GM18526 (cell line): ENCODE data around the gene LDLRAD4.

Experiments used
- POLR2A ChIP-seq: IDR thresholded peaks from 3 replicates; pipeline ENCODE4 v1.6.1; 2011; ENCODE audit not compliant: insufficient read length; ENCODE audit errors: extremely low read depth

The LDLRAD4 gene

DNA sequence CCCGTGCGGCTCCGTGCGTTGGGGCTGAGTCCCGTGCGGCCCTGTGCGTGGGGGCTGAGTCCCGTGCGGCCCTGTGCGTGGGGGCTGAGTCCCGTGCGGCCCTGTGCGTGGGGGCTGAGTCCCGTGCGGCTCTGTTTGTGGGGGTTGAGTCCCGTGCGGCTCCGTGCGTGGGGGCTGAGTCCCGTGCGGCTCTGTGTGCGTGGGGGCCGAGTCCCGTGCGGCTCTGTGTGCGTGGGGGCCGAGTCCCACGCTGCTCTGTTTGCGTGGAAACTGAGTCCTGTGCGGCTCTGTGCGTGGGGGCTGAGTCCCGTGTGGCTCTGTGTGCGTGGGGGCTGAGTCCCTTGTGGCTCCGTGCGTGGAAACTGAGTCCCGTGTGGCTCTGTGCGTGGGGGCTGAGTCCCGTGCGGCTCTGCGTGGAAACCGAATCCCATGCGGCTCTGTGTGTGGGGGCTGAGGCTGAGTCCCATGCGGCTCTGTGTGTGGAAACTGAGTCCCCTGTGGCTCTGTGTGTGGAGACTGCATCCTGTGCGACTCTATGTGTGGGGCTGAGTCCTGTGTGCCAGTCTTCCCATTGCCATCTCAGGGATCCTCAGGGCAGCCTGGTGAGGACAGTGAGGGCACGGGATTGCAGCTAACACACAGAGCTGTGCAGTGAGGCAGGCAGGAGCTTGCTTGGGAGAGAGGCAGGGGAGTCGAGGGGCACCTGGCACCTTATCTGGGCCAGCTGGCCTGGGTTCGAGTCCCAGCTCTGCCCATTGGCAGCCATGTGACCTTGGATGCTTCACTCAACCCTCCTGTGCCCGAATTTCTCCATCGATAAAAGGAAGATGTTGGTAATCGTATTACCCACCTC is 44.5 kb downstream of the LDLRAD4 start:
- no peak for TF ChIP-seq POLR2A

DNA sequence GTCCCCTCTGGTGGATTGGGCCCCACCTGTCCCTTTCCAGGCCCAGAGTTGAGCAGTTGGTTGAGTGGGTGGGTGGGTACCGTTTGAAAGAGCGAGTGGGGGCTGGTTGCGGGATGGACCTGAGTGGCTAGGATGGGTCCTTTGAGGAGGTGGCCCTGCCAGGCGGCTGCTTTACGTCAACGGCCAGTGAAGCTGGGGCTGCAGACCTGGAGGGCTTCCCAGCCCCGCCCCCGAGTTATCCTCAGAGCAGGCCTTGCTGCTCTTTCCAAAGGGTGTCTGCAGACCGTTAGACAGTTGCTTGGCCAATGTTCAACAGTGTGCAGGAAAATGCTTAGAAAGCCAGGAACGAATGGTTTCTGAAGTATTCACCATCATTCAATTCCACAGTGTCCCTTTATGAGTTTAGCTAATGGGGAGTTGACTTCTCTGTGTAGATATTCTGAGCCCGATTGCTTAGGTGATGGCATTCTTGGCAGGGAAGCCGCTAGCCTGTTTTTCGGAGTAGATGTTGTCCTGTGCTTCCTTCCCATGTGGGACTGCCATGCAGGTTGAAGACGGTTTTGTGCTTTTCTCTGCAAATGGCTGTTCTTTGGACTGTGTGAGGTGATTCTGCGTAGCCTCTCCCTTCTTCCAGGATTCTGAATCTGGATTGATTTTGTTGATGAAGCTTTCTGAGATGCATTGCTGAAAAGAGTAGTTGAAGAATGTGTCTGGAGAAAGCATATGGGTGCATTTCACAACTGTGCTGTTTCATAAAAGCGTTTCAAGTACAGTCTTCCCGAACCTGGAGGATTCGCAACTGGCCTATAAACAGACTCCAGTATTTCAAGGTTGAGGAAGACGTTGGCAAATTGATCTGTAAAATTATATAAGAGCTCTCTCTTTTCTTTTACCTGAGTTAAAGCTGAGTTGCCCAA is 45.8 kb downstream of the LDLRAD4 start:
- no peak for TF ChIP-seq POLR2A

DNA sequence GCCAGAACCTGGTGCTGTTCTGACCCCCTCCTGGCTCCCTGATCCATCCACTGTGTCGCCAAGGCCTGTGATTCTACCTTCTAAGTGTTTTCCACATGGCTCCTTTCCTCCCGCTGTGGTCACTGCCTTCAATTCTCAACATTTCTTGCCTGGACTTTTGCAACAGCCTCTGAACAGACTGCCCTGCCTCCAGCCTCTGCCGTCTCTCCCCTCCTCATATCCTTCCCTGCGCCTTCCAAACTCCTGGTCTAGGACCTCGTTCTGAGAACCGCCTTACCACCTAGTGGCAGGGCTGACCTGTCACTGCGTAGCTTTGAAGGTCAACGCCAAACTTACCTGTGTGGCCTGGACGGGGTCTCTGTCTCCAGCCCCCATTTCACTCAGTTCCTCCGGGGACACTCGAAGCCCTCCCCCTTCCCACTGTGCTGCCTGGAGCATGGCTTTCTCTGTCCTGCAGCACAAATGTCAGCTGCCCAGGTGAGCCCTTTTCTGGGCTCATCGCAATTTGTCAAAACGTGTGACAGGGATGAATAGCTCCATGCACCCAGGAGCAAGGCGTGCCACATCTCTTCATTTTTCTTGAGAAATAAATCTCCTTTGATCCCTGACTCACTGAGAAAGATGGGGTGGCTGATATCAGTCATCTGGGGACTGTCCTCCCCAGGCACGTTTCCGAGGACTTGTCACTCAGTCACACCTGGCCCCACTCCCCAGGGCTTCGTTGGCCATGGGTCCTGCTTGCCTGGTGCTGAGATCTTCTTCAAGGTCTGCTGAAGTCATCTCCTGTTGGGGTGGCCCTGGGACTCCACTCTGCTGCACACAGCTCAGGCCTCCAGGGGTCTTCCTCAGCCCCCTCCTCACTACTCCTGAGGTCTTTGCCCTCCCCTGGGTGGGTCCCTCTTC is 46.7 kb downstream of the LDLRAD4 start:
- no peak for TF ChIP-seq POLR2A

DNA sequence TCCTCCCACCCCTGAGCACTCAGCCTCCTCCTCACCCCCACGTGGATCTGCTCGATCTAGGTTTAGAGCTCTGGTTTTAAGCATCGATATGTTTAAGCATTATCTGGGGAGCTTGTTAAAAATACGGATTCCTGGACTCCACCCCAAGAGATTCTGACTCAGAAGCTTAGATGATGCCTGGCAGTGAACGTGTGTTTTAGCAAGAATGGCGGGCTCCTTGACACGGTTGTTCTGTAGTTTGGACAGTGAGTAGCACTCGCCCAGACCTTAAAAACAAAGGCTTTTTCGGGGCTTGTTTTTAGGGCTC is 47.3 kb downstream of the LDLRAD4 start:
- no peak for TF ChIP-seq POLR2A

DNA sequence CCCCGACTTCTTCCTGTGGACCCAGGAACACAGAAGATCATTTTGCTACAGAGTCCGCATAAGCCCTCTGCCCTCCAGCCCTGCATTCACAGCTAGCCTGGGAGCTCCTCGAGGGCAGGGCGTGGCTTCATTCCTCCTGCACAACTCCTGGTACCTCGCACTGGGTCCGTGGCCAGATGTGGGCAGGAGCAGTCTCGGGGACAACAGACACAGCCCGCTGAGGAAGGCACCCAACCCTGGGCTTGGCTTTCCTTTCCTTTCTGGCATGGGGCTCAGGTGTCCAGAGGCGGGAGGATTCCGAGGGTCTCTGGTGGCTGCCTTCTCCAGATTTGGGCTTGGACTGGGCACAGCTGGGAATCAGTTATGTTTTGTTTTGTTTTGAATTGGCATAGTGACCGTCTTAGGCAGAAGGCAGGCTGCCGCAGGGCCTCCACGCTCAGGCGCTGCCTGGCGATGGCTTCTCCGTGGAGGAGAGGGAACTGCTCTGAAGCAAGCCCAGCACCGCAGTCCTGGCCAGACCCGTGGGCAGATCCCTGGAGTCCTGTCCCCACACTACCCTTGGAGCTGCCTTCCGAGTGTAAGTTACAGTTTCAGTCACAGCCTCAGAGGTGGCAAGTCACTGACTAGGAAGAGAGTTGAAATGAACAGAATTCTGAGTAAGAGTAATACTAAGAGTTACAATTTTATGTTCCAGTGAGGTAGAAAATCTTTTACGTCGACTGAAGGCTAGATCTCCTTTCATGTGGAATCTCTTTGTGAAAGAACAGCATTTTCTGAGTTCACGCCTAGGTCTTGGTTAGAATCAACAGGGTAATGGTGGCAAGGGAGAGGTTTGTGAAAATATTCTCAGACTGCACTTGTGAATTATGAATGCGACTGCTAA is 47.9 kb downstream of the LDLRAD4 start:
- no peak for TF ChIP-seq POLR2A

DNA sequence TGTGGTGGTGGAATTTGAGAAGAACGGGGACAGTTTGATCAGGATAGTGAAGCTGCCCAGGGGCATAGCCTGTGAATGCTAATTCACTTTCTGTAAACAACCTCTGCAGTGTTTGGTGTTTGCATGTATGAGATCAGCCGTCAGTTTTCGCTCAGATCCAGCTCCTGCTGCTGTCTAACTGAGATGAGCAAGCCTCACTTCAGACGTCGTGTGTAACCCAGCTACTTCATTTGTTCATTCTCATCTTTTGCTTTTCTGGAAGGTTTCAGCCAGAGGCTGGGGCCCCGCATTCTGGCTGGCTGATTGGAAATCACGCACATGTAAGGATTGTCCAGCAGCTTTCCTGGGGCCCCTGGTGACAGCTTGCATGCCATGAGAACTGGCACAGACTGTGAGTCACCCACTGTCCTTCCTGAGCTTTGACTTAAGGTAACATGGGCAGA is 48.9 kb downstream of the LDLRAD4 start:
- TF ChIP-seq POLR2A = no peak

DNA sequence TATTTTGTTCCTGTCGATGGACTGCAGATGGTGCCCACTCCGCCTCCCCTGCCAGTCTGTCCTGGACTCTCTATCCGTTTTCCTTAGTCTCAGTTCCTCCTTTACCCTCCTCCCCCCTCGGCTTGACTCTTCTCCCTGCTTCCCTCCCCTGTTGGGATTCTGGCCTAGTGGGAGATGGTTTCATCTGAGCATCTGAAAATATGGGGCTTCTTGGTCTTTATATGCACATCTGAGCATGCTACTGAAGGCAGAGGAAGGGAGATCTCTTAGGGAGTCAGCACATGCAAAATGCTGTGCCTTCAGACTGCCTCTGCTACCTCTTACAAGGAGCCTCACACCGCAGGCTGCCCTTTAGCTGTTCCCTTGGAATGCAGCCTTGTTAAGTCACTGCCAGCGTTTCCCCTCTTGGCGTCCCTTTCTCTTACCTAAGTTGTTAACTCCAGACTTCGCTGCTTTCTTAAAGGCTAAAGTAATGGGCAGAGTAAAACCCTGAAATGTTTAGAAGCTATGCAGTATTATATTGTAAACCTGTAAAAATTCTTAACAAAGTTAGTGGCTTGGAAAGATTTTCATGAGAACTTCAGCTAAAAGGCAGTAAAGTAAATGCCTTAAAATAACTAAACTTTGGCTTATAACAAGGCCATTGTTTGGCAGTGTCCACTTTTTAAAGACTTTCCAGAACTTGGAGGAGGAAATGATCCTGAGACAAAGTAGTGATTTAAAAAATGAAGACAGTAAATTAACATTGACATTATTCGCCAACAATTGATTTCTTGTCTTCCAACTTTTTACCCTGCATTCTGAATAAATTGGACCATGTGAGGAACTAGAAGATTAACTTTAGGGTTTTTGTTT is 49.8 kb downstream of the LDLRAD4 start:
- TF ChIP-seq POLR2A = no peak

DNA sequence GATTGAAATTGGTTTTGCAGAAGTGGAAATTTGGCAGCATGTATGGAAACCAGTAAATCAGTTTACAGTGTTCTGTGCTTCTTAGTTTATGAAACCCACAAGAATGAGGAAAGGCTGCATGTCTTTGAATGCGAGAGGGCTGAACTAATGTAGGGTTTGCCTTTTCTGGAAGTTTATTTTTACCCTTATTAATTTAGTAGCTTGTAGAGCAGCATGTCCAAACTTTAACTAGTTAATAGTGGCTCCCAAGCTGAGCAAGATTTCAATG is 50.4 kb downstream of the LDLRAD4 start:
- TF ChIP-seq POLR2A = no peak

DNA sequence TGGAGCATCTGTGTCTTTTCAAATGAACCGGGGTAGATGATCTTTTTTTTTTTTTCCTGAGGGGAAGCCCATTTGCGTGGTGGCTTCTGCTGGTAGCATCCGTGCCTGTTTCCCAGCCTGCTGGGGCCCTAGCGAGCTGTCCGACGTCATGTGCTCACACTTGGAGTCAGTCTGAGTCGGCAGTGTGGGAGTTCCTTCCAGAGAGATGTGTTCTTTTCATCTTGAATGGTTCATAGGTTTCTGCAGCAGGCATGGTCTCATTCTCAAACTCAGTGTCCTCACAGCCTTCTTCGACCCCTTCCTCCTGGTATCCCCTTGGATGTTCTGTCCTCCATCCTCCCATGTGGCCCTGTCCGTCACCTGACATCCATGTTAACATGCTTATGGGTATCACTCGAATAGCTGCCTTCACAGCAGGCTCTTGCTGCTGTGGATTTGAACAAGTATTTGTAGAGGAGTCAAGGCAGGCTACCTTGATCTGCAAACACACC is 51.0 kb downstream of the LDLRAD4 start:
- no peak for TF ChIP-seq POLR2A

DNA sequence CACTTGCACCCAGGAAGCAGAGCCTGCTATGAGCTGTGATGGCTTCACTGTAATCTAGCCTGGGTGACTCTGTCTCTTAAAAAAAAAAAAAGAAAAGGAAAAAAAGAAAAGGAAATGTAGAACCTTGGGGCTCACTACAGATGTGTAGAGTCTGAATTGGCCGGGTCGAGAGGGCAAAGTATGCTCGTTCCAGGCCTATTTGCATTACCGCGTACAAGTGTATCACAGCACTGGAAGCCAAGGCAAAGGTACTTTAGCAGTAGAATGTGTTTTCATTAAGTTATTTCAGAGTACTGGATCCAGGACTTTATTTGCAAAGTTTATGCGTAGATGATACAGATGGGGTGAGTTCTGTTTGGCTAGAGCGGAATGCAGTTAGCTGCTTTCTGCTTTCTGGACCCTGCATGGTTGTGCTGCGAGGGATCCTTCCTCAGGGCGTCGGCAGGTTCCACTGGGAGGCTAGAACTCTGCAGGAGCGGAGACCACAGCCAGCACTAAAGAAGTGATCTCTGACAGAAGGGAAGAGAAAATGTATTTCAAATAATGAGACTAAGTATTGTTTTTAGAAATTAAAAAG is 51.8 kb downstream of the LDLRAD4 start:
- TF ChIP-seq POLR2A = no peak

DNA sequence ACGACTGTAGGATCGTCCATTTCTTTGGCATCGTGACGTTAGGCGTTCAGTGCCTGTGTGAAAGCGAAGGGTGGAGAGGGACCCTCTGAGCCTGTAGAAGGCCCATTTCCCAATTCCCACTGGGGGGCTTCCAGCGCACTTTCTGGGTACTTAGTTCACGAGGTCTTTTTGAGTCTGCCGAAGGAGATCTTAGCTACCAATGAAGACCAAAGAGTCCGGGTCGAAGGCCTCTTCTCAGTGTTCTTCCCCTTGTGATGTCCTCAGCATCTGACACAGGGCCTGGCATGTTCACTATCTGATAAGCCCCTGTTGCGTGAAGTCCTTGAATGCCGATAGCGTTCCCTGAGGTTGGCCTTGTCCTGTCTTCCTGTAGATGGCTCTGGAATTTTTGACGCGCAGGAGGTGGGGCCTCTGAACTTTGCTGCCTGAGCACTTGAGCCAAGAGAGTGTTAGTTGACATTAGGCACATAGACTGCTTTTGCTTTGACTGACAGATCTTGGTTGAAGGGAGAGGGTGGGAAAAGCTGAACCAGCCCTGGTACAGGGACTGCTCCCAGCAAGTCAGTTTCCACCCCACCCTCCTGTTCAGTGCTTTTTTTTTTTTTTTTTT is 52.8 kb downstream of the LDLRAD4 start:
- TF ChIP-seq POLR2A = no peak

DNA sequence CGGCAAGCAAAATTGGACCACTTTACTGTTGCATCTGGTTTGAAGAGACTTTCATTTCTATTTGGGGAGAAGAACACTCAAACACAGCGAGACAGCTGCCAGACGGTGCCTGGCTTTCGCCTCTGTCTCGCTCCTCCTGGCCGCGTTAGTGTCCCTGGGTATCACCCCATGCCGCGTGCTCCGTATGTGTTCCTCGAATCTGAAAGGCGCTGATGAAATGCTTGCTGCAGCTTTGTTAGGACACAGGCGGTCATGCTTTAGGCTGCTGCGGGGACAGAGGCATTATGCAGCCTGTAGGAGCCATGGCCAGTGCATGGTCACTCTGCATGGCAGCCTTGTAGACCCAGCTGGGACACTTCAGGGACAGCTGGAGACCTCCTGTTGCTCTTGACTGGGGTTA is 53.9 kb downstream of the LDLRAD4 start:
- TF ChIP-seq POLR2A = no peak

DNA sequence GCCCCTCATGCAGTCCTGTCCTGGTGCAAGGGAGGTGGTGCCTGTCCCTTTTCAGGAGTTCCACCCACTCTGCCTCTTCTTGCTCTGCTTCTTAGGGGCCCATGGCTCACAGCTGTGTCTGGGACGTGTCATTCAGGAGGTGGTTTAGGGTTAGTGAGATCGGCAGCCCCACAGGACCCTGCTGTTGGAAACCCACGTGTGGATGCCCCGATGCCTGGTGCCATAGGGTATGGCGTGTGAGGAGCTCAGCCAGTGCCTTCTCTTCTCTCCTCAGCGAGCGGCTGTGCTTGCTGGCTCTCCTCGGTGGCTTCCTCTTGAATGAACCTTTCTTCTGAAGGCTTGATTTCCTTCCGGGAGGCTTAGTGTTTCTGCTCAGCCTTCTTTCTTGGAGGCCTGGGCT is 55.2 kb downstream of the LDLRAD4 start:
- no peak for TF ChIP-seq POLR2A
